HG03108 (cell line): ENCODE data around the gene EFL1.

Source experiments
- ATAC-seq: cut with Tn5 transposase; IDR thresholded peaks from one replicate; pipeline ENCODE4 v1.9.1; 2021; ENCODE audit warnings: moderate library complexity; ENCODE audit not compliant: unreplicated experiment

The EFL1 gene

DNA sequence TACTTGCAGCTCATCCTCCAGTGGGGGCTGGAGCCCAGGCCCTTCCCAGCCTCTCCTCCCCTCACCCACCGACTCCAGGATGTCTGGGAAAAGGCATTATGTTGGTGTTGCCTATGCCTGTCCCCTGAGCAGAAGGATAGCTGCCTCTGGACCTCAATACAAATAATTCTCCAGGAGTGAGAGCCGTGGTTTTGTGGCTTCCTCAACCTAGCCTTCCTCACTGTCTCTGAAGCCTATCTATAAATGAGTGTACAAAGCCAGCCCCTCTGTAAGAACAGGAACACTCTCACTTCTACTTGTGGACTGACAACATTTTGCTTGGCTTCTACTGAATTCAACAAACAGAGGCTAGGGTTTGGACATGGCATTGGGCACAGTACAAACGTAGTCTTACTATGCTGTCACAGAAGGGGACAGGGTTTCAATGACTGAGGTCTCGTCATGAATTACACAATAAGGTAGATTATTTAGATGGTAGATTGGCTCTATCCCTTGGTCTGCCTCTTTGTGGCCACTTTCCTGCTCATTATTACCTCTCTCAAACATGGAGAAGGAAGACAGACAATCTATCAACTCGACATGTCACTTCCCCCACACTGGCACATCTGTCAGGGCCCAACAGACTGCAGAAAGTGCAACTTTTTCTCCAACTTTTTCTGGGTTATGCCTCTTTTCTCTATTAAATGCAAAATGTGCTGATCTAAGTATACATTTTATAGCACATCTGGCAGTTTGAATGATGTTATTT, 134.0 kb downstream of the EFL1 start:
- no peak for ATAC-seq

DNA sequence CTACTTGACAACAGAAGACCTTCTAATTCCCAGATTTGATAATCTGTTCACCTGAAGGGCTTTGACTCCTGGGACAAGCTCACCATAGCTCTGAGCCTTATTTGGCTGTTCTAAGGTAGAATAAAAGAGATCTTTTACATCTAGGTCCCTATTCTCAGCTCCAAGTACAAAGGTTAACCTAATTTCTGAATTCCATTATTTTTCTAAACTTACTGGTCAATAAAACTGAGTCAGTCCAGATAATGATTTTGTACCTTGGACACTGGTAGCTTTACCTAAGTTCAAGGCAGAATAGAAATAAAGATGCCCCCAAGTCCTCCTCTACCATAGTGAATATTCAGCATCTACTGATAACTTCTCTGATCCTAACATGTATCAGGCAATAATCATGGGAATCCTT, 135.0 kb downstream of the EFL1 start:
- ATAC-seq: no peak

DNA sequence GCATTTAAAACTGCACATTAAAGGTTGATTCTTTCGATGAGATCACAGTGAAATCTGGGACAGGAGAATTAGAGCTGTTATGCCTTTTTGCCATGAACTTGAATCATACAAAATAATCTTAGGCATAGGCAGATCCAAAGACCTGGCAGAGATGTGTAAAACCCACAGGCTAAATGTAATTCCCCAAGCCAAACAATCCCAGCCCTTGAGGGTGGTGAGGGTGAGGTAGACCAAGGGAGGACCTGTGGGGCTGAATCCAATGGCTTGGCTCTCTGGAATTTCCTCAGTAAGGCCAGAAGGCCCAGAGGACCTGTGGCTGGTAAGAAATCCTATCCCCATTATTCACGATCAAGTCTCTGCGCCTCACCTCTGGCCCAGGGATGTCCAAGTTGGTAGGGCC, 136.2 kb downstream of the EFL1 start:
- no peak for ATAC-seq

DNA sequence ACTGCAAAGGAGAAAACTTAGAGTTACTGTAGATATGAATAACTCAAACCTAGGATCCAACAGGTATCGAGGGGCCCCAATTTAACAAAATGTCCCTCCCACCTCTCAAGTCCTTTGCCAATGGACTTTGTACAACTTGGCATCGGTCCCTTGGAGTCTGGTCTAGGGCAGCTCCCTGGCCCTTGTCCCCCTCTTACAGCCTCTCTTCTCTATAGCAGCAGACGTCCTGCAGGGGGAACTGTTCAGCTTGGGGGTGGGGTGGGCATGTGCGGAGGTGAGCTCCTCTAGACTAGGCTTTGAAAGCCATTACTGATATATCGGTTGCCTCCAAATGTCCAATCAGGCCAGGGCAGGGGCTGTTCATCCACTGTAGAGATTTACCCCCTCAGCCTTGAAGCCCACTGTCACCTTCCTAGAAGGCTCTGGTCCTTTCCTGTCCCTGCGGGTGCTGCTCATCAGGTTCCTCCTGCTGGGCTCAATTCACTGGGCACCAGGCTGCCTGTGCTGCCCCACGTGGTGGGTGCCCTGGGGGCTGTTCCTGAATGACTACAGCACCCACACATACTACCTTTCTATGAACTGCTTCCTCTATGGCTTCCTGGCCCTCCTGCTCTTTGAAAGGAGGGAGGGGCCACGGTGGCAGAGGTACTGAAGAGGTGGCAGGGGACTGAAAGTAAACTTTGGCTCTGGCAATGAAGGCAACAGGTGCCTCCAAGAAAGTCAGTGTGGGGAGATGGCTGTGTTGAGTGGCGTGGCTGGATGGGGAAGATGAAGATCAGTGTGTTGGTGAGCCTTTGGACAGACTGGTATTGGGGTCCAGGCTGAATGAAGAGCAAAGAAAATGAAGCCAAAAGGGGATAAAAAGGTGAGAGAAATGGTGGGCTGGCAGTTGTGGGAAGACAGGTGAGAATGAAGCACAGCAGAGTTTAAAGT, 137.9 kb downstream of the EFL1 start:
- no peak for ATAC-seq

DNA sequence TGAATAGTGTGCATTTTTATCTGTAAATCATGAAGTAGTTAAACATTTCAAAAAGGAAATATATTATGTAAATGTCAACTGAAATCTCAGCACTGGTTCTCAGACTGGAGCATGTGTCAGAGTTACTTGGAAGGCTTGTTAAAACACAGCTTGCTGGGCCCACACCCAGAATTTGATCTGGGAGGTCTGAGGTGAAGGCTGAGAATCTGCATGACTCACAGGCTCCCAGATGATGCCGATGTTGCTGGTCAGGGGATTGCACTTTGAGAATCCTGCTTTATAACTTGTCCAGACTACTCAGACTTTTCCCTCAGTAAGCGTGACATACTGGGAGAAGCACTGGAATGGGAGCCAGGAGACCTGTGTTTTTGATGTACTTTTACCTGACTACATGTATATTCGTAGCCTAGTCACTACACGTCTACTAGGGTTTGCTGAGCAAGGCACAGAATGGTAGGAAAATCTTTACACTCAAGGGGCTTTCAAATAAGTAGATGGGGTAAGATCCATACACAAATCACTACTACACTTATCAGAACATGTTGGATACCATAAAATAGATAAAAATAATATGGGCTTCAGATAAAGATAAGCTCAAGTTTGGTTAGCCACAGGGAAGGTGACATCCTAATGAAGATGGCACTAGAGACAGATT, 139.7 kb downstream of the EFL1 start:
- ATAC-seq: no peak

DNA sequence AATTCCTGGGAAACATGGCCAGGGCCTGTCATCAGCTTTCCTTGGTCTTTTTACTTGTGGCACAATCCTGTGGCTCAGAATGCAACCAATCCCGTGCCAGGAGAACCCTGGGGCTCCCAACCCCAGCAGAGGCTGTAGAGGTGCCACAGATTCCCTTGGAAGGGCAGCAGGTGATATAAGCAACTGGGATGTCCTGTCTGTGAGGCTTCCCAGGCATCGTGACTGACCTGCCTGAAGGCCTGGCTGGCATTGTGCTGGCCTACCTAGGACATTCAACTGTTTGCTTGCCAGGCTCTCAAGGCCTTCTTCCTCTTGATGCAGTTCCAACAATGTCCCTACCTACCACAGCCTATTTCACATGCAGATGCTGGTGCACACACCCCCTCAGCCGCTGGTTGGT, 144.5 kb downstream of the EFL1 start:
- no peak for ATAC-seq

DNA sequence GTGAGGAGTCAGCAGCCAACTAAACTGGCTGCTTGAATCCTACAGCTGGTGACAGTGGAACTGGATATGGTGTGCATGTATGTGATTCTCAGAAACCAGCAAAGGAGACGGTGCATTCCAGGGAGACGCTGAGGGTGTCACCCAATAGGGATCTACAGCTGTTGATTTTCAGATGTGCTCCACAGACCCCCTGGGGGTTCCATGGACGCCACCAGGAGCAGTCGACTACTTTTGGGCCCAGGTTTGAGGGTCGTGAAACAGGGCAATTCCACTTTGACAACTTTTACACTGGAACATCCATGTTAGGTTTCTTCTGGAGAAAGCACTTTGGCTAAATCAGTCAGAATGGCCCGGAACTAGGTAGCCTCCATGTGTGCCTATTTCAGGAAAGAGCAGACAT, 145.2 kb downstream of the EFL1 start:
- ATAC-seq: no peak

DNA sequence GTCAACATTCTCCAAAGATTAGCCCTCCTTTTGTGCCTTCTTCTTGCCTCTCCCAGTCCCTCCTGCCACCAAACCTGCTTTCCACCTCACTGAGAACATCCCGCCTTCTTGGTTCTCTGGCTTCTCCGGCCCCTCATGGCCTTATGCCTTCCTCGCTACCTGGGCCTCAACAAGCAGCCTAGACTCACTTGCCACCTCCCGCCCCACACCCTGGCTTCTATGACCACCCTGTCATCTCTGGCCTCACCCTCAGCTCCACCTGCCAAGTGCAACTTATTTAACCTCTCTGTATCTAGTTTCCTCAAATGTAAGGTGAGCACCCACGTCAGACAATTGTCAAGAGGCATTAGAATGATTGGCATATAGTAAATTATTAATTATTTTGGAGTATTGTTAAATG, 147.9 kb downstream of the EFL1 start:
- ATAC-seq: no peak

DNA sequence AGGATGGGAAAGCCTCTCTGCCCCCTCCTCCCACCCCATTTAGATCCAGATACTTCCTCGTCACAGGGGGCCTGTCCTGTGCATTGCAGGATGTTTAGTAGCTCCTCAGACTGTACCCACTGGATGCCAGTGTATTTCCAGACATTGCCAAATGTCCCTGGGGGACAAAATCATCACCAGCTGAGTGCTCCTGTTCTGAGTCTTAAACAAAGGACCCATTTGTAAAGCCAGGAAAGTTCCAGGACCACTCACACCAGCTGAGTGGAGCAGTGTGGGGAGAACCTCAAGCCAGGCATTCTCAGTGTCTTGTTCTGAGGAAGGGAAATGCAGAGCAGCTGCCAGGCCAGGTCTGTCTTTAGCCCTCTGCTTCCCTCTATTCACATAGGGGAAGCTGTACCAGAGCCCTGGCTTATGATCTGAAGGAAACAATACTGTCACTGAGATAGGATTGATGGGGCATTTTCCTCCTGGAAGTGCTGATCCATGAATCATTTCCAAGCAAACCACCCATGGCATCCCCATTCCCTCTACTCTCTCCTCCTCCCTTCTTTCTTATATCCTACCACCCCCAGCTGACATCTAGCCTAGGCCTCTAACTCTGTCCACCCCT, 149.3 kb downstream of the EFL1 start:
- ATAC-seq: no peak

DNA sequence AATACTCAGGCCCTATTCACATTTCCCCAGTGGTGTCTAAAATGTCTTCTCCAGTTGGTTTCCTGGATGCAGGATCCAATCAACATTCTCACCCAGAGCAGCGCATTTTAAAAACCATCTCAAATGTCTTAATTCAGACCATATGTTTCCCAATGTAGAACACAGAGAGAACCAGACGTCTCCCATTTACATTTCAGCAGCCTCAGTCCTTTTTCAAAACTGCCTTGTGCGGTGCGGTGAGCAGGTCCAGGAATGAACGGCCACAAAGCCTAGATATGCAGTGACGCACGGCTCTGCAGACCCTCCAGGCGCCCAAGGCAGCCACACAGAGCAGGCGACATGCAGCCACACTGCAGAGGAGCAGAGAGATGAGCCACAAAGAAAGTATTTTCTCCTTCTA, 150.6 kb downstream of the EFL1 start:
- ATAC-seq: no peak

DNA sequence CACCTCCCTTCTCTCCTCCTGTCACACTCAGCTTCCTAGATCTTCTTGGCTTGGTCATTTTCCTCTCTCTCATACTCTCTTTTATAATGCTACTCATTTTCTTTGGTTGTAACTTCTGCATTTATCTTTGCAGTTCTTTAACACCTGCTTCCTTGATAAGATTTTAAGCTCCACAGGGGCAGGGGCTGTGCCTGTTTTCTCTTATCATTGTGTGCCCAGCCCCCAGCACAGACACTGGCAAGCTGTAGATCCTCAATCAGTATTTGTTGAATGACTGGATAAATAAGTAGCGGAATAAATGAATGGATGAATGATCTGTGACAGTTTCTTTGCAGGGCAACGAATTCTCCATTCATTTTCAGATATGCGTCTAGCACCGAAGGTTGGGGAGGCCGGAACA, 152.4 kb downstream of the EFL1 start:
- ATAC-seq: no peak

DNA sequence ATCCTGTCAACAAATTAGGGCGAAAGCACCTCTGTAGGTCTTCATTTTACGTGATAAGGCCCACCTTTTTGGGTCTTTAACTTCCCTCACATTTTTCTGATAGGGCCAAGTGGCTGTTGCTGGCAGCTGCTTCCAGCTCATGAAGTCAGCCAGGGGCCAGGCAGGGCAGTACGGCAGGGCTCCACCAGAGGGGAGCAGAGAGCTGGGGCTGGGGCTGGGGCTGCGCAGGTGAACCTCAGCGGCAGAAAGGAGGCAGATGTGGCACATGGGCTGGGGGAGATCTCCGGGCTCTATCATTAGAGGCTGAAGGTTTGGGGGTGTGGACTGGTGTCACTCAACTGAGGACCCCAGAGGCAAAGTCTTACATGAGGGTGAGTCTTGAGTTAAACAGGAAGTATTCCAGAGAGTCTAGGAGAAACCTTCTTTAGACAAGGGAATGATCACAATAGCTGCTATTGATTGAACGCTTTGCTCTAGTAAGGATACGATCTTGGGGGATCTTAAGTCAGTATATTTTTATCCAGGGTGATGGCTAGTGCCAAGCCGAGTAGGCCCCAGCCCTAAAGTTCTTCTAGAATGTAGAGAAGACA, 153.9 kb downstream of the EFL1 start:
- peak; percentile 63 for ATAC-seq

DNA sequence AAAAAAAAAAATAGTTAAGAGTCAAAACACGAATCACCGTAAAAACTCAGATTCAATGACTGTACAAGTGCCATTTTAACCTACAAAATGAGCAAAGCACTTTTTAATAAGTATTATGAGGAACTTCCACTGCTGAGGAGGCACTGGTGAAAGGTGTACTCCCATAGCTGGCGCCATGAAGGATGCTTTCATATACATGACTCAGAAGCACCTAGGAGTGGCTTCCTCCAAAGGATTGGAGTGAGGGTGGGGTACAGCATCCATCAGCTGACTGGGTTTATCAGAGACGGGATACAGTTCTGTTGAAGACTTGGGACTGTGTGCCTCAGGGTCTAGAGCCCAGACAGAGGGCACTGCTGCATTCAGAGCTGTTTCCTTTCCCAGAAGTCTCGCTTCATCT, 155.9 kb downstream of the EFL1 start:
- ATAC-seq: no peak

DNA sequence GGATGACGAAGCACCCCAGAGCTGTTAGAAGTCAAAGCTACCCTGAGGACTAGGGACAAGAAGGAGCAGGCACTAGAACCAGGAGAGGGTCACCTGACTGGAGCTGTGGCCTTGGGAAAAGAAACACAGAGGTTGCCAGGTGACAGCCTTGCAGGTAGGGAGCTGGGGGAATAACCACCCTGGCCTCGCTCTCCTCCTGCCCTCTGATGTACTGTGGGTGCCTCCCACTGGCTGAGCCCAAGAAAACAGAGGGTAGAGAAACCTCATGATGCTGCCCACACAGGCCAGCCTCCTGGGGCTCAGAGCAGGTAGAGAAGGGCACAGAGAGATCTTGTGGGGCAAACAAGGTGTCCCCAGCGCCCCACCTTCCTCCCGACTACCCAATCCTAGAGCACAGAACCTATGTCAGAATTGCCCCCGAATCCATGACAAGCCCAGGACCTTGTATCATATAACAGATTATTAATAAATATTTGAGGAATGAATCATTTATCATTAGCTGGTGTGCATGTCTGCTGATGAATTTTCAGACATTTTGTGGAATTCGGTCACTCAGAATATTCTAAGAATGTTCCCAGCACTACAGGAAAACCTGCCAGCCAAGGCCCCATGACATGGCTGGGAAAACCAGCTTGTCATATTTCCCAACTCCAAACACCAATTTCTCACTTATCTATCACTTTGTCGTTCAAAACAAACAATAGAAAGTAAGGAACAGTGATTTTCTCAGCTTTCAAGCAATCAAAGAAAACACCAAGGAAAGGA, 156.9 kb downstream of the EFL1 start:
- no peak for ATAC-seq

DNA sequence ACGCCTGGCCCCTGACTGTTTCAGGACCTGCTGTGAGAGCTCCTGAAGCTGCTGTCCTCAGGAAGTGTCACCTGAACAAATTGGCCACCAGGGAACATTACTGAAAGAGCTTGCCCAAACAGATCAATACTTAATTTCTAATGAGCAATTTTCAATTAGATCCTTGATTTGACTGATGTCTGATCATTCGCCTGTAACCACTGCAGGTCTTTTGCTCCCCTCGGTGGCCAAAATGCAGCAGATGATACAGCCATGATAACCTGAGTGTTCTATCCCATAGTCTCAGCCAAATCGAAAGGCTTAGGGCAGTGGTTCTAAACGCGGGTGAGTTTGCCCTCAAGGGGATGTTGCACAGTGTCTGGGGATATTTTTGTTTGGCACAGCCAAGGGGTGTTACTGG, 159.1 kb downstream of the EFL1 start:
- no peak for ATAC-seq

DNA sequence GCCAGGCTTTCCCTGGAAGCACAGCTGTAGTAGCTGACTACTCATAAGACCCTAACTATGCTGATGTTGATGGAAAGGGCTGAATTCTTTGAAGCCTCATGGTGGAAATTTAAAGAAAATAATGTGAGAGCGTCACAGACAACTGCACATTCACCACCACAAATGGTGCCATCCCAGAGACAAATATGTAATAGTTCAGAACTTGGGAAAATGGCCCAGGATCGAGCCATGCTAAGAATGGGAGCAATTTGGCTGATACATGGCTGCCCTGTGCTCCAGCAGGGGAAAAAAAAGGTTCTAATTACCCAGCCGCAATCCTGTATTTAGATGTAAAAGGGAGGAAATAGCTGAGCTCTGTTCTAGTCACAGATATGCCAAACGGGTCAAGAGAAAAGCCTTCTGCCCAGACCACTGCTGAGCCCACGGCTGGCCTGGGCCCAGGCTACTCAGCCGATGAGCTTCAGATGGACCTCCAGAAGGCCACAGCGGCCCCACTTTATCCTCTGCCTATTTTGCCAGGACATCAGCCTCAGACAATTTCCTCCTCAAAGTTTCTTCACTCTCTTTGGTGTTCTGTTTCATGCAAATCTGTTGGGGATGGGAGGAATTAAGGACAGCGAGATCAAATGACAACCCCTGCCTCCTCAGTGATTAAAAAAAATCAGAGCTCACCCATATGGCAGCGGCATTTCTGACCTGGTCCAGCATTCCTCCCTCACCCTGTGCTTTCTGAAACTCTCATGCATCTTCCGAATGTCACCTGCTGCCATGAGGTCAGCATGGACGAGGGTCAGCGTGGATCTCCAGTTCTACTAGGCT, 162.2 kb downstream of the EFL1 start:
- ATAC-seq: no peak

DNA sequence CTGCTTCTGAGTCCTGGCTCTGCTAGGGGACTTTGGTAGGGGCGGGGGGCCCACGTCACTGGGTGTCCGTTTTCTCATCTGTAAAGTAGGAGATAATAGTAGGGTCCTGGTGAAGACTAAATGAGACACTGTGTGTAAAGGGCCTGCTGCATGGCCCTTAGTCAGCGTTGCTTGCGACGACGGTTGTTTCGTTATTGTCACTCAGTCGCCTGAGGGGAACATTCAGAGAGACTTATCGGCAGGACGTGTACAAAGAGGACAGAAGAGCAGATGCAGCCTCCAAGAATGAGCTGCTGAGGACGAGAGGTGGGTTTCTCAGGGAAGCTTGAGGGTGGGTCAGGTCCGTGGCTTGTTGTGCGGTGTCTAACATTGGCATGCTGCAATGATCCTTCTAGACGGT, 163.9 kb downstream of the EFL1 start:
- no peak for ATAC-seq

DNA sequence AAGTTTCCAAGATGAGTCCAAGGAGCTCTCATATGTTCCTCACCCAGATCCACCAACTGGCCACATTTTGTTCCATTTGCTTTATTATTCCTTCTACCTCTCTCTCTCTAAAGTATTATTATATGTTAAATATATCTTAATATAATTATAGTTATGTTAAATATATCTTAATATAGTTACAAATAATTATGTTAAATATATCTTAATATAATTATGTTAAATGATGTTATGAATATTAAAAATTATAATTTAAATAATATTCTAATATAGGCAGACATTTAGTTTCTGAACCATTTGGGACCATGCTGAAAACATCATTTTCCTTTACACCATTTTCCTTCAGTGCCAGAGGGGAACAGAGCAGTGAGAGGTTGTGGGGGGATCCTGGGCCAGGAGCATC, 166.7 kb downstream of the EFL1 start:
- ATAC-seq: no peak

DNA sequence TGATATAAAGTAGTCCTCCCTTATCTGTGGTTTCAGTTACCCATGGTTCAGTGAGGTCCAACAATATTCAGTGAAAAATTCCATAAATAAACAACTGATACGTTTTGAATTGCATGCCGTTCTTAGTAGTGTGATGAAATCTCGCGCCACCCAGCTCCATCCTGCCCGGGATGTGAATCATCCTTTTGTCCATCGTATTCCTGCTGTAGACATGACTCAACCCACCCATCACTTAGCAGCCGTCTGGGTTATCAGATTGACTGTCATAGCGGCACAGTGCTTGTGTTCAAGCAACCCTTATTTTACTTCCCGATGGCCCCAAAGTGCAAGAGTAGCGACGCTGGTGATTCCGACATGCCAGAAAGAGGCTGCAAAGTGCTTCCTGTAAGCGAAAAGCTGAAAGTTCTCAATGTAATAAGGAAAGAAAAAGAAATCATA, 168.7 kb downstream of the EFL1 start:
- no peak for ATAC-seq
